Fibroblast of the conjunctiva (primary cell): ENCODE data around the gene TRIOBP.
A peak's percentile ranks its signal among the peaks of the same experiment; 100 is the strongest.
"Not testable (repeated sequence)": the region's sequence is repeated elsewhere in the genome, so short reads cannot be mapped to it uniquely, and the experiment has no call there.

ENCODE experiments used
- DNase-seq: peaks from one replicate; pipeline ENCODE4 v3.0.0-alpha.2; 2010; ENCODE audit warnings: low read depth

Gene TRIOBP

DNA sequence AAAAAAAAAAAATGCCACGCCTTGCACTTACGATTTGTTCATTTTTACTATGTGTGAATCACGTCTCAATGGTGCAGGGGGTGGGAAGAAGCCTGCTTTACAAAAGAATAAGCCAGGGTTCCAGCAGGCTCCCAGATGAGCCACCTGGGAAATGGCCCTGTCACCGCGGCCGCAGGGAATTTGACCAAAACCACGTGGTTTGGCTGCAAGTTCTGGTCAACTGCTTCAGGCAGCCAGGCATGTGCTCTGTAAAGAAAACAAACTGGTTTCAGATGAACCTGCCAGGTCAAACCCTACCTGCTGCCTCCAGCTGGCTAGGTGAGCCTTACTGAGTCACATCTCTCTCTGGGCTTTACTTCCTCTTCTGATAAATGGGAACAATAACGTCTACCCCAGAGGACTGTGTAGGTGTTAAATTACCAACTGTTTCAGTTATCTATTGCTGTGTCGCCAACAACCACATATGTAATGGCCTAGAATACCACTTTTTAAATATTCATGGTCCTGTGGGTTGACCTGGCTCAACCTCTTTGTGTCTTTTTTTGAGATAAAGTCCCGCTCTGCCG is 80.4 kb downstream of the TRIOBP start:
- no peak for DNase-seq

DNA sequence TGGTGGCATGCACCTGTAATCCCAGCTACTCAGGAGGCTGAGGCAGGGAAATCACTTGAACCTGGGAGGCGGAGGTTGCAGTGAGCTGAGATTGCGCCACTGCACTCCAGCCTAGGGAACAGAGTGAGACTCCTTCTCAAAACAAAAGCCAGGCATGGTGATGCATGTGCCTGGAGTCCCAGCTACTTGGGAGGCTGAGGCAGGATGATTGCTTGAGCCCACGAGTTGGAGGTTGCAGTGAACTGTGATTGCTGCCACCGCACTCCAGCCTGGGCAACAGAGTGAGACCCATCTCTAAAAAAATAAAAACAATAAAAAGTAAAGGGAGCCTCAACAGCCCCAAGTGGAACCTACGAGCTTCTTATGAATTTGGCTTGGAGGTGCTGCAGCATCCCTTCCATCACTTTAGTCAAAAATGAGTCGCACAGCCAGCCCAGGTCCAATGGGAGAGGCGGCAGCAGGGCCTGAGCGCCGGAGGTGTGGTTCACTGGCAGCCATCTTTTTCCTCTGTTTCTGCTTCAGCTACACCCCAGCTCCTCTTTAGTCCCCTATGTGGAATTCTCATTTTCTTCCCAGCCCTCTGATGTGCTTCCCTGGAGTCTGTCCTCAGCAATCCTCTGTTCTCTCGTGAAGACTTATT is 81.6 kb downstream of the TRIOBP start:
- no peak for DNase-seq

DNA sequence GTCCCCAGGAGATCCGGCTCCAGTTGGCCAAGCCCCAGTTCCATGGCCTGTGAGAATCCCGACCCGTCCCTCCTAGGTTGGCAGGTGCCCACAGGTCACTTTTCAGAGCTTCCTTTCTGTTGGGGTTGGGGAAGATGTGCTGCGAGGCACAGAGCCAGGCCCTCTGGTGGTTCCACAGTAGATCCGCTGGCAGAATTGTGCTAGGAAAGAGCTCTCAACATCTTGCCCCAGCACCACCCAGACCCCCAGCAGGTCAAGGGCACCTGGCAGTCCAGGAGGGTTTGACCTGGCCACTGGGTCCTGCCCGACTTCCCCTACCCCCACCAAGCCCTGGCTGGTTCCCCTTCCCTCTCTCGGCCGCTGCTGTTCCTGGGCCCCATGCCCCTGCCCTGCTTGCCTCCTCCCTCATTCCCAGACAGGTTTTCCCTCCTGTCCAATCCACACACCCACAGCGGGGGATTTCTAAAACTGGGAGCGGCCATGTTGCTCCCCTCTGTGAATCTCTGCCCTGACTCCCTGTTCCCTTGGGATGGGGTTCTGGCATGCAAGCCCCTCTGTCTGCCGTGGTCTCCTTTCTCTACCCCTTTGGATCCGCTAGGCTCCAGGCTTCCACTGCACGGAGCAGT is 84.7 kb downstream of the TRIOBP start:
- DNase-seq = no peak

DNA sequence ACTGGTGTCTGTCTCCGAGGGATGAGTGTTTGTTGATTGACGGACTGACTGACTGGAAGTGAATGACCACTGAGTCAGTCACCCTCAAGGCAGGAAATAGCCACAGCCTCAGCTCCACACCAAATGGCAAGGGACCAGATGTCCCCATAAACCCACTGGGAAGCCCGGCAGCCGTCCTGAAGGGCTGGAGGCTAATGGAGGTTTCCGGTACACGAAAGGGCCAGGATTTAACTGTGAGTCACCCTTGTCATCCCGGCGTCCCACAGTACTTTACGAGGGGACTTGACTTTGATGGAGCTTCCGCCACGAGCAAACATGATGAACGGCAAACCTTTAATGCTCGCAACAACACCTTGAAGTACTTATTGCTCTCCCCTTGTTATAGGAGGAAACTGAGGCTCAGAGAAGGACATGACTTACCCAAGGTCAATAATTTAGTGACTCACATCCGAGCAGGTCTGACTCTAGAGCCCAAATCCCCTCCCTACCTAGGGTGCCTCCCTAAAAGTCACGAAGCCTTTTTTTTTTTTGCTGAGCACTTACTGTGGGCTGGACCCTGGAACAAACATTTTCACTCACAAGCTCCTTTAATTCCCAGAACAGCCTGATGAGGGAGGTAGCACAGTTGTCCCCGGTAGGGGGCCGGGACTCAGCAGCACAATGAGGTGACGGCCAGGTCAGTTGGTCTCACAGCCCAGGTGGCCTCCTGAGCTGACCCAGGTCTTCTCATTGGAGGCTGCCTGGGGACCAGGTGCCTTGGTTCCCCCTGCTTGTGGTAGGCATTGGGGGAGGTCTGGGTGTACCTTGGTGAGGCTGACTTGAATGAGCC is 85.7 kb downstream of the TRIOBP start:
- DNase-seq = no peak

DNA sequence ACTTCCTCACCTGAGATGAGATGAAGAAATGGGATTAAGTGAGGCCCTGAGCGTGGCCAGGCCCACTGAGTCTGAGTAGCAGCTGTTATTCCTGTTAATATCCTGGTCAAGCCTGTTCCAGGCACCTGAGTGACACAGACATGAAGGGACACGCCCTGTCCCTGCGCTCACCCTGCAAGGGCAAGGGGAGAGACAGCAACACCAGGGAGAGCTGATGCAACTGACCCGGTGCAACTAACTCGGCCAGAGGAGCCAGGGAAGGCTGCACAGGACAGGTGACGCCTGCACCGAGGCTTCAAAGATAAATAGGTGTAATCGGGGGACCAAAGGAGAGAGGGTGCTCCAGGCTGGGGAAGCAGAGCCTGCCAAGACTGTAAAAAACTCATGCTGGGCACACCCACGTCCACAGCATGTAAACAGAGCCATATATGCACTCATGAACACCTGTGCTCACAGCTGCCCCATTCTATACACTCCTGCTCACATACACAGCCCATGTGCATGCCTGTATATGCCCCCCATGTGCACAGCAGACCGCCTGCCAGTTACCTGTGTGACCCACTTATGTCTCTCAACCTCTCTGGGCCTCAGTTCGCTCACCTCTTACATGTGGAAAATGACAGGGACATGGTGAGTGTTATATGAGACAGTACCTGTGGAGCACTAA is 88.1 kb downstream of the TRIOBP start:
- DNase-seq = no peak

DNA sequence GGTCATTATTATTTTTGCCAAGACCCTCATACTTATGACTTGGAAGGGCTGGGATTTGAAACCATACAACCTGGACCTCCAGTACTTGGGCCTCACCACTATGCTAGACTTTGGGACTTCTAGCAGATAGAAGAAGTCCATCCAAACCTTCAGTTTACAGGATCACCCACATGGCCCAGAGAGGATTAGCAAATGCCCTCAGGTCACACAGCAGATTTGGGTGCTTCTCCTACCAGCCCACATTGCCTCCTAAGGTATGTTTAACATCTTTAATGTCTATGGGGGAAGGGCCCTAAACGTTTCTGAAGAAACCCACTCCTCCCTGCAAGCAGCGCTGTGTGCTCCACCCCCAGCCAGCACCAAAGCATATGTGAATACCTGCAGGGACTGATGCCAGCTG is 93.4 kb downstream of the TRIOBP start:
- DNase-seq = no peak

DNA sequence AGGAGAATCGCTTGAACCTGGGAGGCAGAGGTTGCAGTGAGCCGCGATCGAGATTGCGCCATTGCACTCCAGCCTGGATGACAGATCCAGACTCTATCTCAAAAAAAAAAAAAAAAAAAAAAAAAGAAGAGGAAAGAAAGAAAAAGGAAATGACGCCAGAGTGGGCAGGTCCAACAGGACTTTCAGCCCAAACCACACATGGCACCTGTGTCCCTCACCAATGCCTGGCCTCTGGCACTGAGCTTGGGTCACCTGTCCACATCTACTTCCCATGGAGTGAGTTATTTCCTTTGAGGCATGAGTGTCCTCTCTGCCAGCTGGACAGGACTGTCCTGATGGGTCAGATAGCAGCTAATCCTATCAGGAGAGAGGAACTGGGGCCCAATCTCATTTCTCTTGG is 95.6 kb downstream of the TRIOBP start:
- DNase-seq = no peak

DNA sequence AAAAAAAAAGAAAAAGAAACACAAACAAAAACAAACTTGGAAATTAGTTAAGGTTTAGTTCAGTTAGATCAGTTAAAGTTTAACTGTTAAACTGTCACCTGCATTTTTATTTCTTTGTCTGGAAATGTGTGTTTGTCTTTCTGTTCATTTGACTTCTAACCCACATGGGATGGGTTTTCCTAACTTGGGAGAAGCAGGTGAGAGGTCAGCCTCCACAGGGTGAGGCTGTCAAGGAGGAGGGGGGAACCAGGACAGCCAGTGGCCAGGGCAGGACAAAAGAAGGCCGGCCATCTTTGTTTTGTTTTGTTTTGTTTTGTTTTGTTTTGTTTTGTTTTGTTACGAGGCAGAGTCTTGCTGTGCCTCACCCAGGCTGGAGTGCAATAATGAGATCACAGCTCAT is 97.5 kb downstream of the TRIOBP start:
- no peak for DNase-seq

DNA sequence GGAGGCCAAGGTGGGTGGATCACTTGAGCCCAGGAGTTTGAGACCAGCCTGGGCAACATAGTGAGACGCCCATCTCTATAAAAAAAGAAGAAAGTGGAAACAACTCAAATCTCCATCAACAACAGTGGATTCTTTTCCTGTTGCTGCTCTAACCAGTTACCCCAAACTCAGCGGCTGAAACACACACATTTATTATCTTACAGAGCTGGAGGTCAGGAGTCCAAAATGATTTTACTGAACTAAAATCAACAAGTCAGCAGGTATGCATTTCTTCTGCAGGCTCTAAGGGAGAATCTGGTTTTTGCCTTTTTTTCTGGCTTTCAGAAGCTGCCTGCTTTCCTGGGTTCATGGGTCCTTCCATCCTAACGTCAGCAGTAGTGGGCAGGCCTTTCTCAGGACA is 99.2 kb downstream of the TRIOBP start:
- no peak for DNase-seq

DNA sequence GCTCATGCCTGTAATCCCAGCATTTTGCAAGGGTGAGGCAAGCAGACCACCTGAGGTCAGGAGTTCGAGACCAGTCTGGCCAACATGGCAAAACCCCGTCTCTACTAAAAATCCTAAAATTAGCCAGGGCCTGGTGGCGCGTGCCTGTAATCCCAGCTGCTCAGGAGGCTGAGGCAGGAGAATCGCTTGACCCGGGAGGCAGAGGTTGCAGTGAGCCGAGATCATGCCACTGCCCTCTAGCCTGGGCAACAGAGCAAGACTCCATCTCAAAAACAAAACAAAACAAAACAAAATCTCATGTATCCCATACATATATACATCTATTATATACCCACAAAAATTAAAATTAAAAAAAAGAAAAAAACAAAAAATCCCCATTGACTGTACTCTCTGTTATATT is 100.4 kb downstream of the TRIOBP start:
- DNase-seq = not testable (repeated sequence)

DNA sequence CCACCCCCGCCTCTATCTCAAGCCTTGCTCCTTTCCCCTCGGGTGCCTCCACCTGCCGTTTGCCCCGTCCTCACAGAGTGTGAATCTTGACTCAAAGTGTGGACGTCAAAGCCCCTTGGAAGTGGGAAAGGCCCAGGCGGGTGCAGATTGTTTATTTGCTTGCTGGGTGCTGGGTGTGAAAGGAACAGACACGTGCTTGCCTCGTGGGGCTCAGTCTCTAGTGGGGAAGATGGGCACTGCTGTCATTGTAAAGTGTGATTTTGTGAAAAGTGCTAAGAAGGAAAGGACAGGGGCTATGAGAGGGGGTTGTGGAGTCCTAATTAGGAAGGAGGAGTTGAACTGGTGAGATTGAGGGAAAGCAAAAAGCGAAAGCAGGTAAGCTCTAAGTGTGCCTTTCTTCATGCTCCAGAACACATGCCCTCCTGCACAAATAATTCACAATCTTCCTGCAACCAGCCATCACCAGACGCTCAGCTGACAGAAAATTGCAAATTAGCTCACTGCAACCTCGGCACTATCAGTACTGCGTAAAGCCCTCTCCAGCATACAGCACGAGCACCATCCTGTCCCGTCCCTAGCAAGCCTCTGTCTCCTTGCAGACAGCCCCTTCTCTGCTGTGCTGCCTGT is 101.1 kb downstream of the TRIOBP start:
- no peak for DNase-seq

DNA sequence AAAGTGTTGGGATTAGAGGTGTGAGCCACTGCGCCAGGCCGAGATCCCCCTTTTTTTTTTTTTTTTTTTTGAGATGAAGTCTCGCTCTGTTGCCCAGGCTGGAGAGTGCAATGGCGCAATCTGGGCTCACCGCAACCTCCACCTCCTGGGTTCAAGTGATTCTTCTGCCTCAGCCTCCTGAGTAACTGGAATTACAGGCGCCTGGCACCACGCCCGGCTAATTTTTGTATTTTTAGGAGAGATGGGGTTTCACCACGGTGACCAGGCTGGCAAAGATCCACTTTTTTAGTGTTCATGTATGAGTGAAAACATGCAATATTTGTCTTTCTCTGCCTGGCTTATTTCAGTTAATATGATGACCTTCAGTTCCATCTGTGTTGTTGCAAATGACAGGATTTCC is 103.1 kb downstream of the TRIOBP start:
- DNase-seq = not testable (repeated sequence)

DNA sequence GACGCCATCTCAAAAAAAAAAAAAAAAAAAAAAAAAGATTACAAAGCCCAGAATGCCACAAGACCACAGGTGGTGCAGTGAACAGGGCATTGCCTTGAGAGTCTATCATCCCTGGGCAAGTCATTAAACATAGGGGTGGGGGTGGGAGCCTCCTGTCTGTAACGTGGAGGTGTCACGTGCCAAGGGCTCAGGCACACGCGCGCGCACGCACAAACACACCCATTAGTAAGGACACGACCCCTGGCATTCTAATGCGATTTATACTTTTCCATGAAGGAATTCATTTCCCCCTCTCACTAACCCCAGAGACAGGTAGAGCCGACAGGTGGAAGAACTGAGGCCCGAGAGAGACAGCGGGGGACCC is 105.1 kb downstream of the TRIOBP start:
- DNase-seq = no peak

DNA sequence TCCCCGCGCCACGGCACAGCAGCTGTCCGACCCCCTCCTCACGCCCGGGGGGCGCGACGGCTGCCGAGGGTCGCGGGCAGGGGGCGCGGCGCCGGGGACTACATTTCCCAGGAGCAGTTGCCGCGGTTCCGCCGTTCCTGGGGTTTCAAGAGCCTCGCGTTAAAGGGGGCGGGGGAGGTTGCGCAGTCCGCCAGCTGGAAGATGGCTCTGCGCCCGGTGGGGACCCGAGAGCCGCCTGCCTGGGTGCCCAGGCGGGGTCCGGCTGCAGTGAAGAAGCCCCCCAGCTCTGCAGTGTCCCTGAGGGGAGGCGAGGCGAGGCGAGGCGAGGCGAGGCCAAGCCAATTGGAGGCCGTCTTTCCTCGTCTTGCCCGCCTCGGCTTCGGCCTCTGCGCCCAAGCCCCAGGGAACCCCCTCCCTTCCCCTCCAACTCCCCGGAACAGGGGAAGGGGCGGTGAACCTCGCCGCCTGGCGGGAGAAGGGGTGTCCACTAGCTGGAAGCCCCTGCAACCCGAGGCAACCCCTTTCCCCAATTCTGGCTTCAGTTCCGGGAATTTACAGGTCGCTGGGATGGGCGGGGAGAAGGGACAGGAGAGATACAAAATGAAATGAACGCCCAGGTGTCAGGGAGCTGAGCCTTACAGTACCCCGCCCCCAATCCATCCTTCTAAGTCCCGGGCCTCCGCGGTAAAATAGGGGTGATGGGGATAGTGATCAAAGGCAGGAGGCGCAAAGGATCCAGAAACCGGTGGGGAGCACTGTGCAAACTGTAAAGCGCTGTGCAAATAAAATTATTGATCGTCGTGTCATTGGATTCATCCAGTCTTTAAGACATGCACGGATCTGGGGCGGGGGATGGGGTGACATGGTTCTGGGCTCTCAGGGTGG is 105.7 kb downstream of the TRIOBP start:
- DNase-seq = no peak

DNA sequence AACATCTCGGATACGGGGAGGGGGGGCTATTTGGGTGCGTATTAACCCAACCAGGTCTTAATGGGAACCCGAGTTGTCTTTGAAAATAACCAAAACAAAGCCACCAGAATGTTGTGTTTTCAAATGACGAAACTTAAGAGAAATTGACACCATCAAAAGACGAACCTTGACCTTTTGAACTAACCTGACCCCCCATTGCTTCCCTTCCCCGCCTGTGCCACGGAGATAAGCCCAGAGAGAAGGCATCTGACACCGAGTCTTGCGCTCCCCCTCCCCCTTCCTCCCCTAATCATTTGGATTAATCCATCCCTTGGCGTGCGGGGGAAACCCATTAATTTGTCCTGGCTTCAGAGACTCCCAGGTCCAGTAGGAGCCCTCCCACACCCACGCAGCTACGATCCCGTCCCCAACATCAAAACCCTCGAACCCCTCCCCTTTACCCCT is 106.4 kb downstream of the TRIOBP start:
- no peak for DNase-seq

DNA sequence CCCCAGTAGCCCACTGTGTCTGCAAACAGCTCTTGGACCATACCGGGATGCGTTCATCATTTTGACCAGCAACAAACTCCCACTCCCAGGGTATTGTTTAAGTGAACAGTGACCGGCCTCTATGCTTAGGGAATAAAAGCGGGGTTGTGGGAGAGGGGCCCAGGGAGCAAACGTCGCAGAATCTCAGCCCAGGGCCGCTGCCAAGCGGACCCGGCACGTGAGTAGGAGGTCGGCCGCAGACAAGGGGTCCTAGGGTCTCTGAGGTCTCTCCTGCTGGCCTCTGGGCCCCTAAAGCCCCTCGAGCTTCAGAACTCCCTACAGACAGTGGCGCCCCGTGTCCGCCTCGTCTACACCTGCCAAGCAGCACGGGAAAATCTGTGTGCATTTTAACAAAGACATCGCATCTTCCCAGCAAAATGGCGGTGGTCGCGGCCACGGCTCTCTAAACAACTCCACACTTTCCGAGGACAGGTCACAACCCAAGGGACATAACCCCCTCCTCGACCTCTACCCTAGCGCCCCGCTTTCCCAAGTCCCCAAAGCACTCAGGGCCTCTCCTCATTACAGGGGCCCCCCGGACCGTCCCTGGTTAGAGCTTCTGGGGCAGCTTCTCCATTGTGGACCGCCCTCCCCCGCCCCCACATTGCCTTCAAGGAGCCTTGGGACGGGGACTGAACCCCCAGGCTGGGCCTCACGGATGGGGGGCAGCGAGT is 106.9 kb downstream of the TRIOBP start:
- DNase-seq = no peak

DNA sequence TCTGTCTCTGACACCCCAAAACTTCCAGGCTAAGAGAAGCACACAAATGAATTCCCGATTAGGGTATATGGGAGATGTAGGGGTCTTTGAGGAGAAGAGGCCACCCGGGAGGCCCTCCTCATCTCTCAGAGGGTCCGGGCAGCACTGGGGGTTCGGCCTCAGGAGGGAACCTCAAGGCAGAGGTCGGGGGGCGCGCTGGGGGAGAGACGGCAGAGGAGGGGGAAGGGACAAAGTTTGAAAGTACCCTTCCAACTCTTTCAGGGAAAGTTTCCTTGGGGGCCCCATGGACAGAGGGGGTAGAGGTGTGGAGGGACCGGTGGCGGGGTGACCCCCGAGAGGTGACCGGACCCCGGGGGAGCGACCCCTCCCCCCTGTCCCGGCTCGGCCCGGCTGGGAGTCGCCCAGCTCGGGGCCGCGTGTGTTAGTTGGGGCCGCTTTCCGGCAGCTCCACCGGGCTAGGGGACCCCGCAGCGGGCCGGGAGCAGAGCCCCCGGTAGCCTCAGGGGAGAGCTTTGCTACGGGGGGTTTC is 107.6 kb downstream of the TRIOBP start:
- no peak for DNase-seq

DNA sequence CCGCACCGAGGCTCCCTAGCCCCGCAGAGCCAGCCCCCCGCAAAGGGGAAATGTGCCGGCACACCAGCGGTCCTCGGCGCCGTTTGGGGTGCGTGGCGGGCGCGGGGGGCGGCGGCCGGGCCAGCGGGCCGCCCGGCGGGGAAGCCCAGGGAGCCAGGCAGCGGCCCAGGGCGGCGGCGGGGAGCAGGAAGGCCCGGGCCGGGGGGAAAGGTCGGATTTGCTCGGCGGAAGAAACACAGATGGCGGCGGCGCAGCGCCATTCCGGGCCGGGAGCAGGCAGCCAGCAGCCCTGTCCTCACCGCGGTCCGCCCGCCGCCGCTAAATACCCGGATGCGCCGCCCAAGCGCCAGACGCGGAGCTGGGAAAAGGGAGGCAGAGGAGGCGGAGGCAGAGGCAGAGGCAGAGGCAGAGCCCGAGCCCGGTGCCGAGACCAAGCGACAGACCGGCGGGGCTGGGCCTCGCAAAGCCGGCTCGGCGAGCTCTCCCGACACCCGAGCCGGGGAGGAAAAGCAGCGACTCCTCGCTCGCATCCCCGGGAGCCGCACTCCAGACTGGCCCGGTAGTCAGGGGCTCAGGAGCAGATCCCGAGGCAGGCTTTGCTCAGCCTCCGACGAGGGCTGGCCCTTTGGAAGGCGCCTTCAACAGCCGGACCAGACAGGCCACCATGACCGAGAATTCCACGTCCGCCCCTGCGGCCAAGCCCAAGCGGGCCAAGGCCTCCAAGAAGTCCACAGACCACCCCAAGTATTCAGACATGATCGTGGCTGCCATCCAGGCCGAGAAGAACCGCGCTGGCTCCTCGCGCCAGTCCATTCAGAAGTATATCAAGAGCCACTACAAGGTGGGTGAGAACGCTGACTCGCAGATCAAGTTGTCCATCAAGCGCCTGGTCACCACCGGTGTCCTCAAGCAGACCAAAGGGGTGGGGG is 108.3 kb downstream of the TRIOBP start:
- peak; percentile 63 for DNase-seq

DNA sequence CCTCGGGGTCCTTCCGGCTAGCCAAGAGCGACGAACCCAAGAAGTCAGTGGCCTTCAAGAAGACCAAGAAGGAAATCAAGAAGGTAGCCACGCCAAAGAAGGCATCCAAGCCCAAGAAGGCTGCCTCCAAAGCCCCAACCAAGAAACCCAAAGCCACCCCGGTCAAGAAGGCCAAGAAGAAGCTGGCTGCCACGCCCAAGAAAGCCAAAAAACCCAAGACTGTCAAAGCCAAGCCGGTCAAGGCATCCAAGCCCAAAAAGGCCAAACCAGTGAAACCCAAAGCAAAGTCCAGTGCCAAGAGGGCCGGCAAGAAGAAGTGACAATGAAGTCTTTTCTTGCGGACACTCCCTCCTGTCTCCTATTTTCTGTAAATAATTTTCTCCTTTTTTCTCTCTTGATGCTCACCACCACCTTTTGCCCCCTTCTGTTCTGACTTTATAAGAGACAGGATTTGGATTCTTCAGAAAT is 109.0 kb downstream of the TRIOBP start:
- DNase-seq = no peak
